IPS-11a (cell line): ENCODE results near the gene TBC1D24.
"Not testable (repeated sequence)": the region's sequence is repeated elsewhere in the genome, so short reads cannot be mapped to it uniquely, and the experiment has no call there.

Experiments
- H3K4me3 ChIP-seq: one replicate; pipeline ENCODE4 v1.5.1; 2013; ENCODE audit warnings: low read depth, low read length, control low read depth

TBC1D24 gene

GRCh38 chr16:2529961-2530628, 55.2 kb downstream of the TBC1D24 start:
- H3K4me3 ChIP-seq = no peak overlapping the region

- no peak overlapping the region for H3K4me3 ChIP-seq
Measured at GRCh38 chr16:2530629-2531318, 55.8 kb downstream of the TBC1D24 start.

GRCh38 chr16:2531371-2531695, 56.4 kb downstream of the TBC1D24 start, which contains the start of gene CEMP1:
Gene CEMP1, minus strand, starts transcription at chr16:2531408. Its CDS starts 335 bp downstream, at chr16:2531073.
- peak within 1 kb of the TSS; percentile 55 for H3K4me3 ChIP-seq

GRCh38 chr16:2531696-2532493, 57.0 kb downstream of the TBC1D24 start:
- H3K4me3 ChIP-seq = peak overlapping the region; percentile 55

- peak overlapping the region; percentile 47 for H3K4me3 ChIP-seq
Measured at GRCh38 chr16:2532494-2533141, 57.7 kb downstream of the TBC1D24 start.

- H3K4me3 ChIP-seq = not testable (repeated sequence)
Measured at GRCh38 chr16:2533142-2533755, 58.3 kb downstream of the TBC1D24 start.

GRCh38 chr16:2533912-2534311, 59.0 kb downstream of the TBC1D24 start:
- H3K4me3 ChIP-seq = no peak overlapping the region

- not testable (repeated sequence) for H3K4me3 ChIP-seq
Measured at GRCh38 chr16:2534335-2534734, 59.4 kb downstream of the TBC1D24 start.

GRCh38 chr16:2535625-2536013, 60.7 kb downstream of the TBC1D24 start:
- H3K4me3 ChIP-seq = no peak overlapping the region

- peak within 1 kb of the TSS; percentile 48 for H3K4me3 ChIP-seq
Measured at GRCh38 chr16:2537451-2538379, 62.8 kb downstream of the TBC1D24 start, which contains the start of gene PDPK1. Gene PDPK1, plus strand, starts transcription at chr16:2538021. Its CDS starts 92 bp downstream, at chr16:2538113.

- H3K4me3 ChIP-seq = not testable (repeated sequence)
Measured at GRCh38 chr16:2539192-2539844, 64.4 kb downstream of the TBC1D24 start.

- H3K4me3 ChIP-seq = not testable (repeated sequence)
Measured at GRCh38 chr16:2539845-2540458, 65.0 kb downstream of the TBC1D24 start.

GRCh38 chr16:2540912-2541311, 66.0 kb downstream of the TBC1D24 start:
- not testable (repeated sequence) for H3K4me3 ChIP-seq

GRCh38 chr16:2541409-2541808, 66.5 kb downstream of the TBC1D24 start:
- not testable (repeated sequence) for H3K4me3 ChIP-seq

GRCh38 chr16:2543771-2544170, 68.8 kb downstream of the TBC1D24 start:
- H3K4me3 ChIP-seq = not testable (repeated sequence)

- not testable (repeated sequence) for H3K4me3 ChIP-seq
Measured at GRCh38 chr16:2550283-2550878, 75.5 kb downstream of the TBC1D24 start.

- not testable (repeated sequence) for H3K4me3 ChIP-seq
Measured at GRCh38 chr16:2551420-2551889, 76.5 kb downstream of the TBC1D24 start.
